ENCODE measurements around the gene C17orf100. TPM values are rescaled to one million over a fixed set of nuclear protein-coding genes. Genes with fewer than 3 reads are reported as not detected.

Gene C17orf100
- total and polyA plus RNA-seq, 4 donors: 0.56 to 33.2 (median 2.7) TPM

GRCh38 chr17:6627019-6627418 is 24.5 kb upstream of the C17orf100 start:
- Histone ChIP-seq H3K4me1 (ENCODE audit: control insufficient read depth in 4 of 4, insufficient read depth in 4 of 4, low read length in 3 of 4) (no peaks in the 10 kb centered on the region), H3K9me3 (ENCODE audit: control insufficient read depth in 4 of 4, low read length in 3 of 4) (no peaks in the 10 kb centered on the region), H3K27me3 (ENCODE audit: control insufficient read depth in 4 of 4, insufficient read depth in 4 of 4, low read length in 3 of 4) (no peaks in the 10 kb centered on the region), H3K36me3 (ENCODE audit: control insufficient read depth in 4 of 4, insufficient read depth in 3 of 4, low read depth in 1 of 4, low read length in 3 of 4) (peaks cover 5 to 23% (median 13%) of the 10 kb centered on the region in 4 donors), H3K27ac (ENCODE audit: low read depth in 1 of 2, low read length in 2 of 2) (no peak overlapping the region), H3K4me3 (ENCODE audit: low read depth in 1 of 3, low read length in 3 of 3) (no peak overlapping the region), H3K9ac (ENCODE audit: low read depth in 1 of 2, low read length in 2 of 2) (no peak overlapping the region)
- TF ChIP-seq JUND (IDR thresholded peaks at IDR 0.05): no peak
- 84% methylated on average over 1 of the region's 1 CpG for WGBS
- DNase-seq (ENCODE audit: low spot score): no peak

DNA sequence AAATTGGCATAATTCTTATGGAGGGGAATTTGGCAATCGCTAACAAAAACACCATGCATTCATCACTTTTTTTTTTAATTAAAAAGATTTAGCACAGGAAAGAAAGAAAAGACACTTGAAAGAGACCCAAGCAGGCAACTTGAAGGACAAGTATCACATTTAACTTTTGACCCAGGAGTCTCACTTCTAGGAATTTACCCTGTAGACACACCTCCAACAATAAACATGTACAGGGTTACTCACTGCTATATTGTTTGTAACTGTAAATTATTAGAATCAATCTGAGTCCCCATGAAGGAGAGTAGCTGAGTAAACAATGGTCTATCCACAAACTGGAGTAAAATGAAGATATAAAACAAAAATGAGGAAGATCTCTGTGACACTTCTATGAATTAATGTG is 21.2 kb upstream of the C17orf100 start:
- Histone ChIP-seq H3K9me3 (ENCODE audit: control insufficient read depth in 4 of 4, low read length in 3 of 4) (no peaks in the 10 kb centered on the region), H3K9ac (ENCODE audit: low read depth in 1 of 2, low read length in 2 of 2) (no peak overlapping the region), H3K4me1 (ENCODE audit: control insufficient read depth in 4 of 4, insufficient read depth in 4 of 4, low read length in 3 of 4) (no peaks in the 10 kb centered on the region), H3K27ac (ENCODE audit: low read depth in 1 of 2, low read length in 2 of 2) (no peak overlapping the region), H3K36me3 (ENCODE audit: control insufficient read depth in 4 of 4, insufficient read depth in 3 of 4, low read depth in 1 of 4, low read length in 3 of 4) (peaks cover 2 to 28% (median 22%) of the 10 kb centered on the region in 4 donors), H3K27me3 (ENCODE audit: control insufficient read depth in 4 of 4, insufficient read depth in 4 of 4, low read length in 3 of 4) (no peaks in the 10 kb centered on the region), H3K4me3 (ENCODE audit: low read depth in 1 of 3, low read length in 3 of 3) (no peak overlapping the region)
- no peak for DNase-seq (ENCODE audit: low spot score)
- 99% methylated on average over 1 of the region's 1 CpG for WGBS
- TF ChIP-seq GABPA (IDR thresholded peaks at IDR 0.05 in 1 of 2, conservative IDR thresholded peaks at IDR 0.05 in 1 of 2) (no peak), RAD21 (IDR thresholded peaks at IDR 0.05) (no peak), JUND (IDR thresholded peaks at IDR 0.05) (no peak), FOXA2 (IDR thresholded peaks at IDR 0.05) (no peak), HNF4A (conservative IDR thresholded peaks at IDR 0.05) (no peak), SP1 (IDR thresholded peaks at IDR 0.05) (no peak), MAX (IDR thresholded peaks at IDR 0.05) (no peak), RXRA (IDR thresholded peaks at IDR 0.05) (no peak), HNF4G (IDR thresholded peaks at IDR 0.05) (no peak), ATF3 (IDR thresholded peaks at IDR 0.05) (no peak), YY1 (IDR thresholded peaks at IDR 0.05) (no peak)
- TF ChIP-seq, protein P1, sequence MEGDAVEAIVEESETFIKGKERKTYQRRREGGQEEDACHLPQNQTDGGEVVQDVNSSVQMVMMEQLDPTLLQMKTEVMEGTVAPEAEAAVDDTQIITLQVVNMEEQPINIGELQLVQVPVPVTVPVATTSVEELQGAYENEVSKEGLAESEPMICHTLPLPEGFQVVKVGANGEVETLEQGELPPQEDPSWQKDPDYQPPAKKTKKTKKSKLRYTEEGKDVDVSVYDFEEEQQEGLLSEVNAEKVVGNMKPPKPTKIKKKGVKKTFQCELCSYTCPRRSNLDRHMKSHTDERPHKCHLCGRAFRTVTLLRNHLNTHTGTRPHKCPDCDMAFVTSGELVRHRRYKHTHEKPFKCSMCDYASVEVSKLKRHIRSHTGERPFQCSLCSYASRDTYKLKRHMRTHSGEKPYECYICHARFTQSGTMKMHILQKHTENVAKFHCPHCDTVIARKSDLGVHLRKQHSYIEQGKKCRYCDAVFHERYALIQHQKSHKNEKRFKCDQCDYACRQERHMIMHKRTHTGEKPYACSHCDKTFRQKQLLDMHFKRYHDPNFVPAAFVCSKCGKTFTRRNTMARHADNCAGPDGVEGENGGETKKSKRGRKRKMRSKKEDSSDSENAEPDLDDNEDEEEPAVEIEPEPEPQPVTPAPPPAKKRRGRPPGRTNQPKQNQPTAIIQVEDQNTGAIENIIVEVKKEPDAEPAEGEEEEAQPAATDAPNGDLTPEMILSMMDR (IDR thresholded peaks at IDR 0.05; ENCODE audit: low read depth, low read length, missing input control): no peak
- TF ChIP-seq, protein P2, sequence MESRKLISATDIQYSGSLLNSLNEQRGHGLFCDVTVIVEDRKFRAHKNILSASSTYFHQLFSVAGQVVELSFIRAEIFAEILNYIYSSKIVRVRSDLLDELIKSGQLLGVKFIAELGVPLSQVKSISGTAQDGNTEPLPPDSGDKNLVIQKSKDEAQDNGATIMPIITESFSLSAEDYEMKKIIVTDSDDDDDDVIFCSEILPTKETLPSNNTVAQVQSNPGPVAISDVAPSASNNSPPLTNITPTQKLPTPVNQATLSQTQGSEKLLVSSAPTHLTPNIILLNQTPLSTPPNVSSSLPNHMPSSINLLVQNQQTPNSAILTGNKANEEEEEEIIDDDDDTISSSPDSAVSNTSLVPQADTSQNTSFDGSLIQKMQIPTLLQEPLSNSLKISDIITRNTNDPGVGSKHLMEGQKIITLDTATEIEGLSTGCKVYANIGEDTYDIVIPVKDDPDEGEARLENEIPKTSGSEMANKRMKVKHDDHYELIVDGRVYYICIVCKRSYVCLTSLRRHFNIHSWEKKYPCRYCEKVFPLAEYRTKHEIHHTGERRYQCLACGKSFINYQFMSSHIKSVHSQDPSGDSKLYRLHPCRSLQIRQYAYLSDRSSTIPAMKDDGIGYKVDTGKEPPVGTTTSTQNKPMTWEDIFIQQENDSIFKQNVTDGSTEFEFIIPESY (IDR thresholded peaks at IDR 0.05): no peak

DNA sequence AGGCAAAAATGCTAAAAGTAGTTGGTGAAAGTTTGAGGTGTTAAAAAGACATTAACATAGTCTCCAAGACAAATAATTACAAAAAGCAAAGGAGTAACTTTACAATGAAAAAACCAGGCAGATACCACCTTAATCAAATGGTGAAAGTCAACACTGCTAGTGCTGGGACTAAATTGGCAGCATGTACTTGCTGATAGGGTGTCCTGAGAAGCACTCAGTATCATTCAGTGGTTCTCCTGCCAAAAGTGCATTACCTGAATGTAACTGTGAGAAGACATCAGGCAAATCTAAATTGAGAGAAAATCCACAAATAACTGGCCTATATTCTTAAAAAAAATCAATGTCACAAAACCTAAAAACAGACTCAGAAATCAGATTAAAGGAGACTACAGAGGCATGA is 19.0 kb upstream of the C17orf100 start:
- no peaks in the 10 kb centered on the region for H3K27me3 ChIP-seq (ENCODE audit: control insufficient read depth in 4 of 4, insufficient read depth in 4 of 4, low read length in 3 of 4)
- H3K36me3 ChIP-seq (ENCODE audit: control insufficient read depth in 4 of 4, insufficient read depth in 3 of 4, low read depth in 1 of 4, low read length in 3 of 4): peaks cover 2 to 28% (median 21%) of the 10 kb centered on the region in 4 donors
- no peaks in the 10 kb centered on the region for H3K4me1 ChIP-seq (ENCODE audit: control insufficient read depth in 4 of 4, insufficient read depth in 4 of 4, low read length in 3 of 4)
- no peaks in the 10 kb centered on the region for H3K9me3 ChIP-seq (ENCODE audit: control insufficient read depth in 4 of 4, low read length in 3 of 4)
- no peak overlapping the region for H3K9ac ChIP-seq (ENCODE audit: low read depth in 1 of 2, low read length in 2 of 2)
- TF ChIP-seq, protein P2 (IDR thresholded peaks at IDR 0.05): no peak
- H3K27ac ChIP-seq (ENCODE audit: low read depth in 1 of 2, low read length in 2 of 2): no peak overlapping the region
- H3K4me3 ChIP-seq (ENCODE audit: low read depth in 1 of 3, low read length in 3 of 3): no peak overlapping the region
- DNase-seq (ENCODE audit: low spot score): no peak
